NCI-H345 treated with DMSO at 0.1 percent for 48 hours (cell line): ENCODE measurements around the gene MMP7.

ENCODE experiments used
- DNase-seq: peaks from one replicate; lab custom pipeline; 2025; ENCODE audit not compliant: unreplicated experiment; lab: John Stamatoyannopoulos, UW

Gene MMP7, protein sequence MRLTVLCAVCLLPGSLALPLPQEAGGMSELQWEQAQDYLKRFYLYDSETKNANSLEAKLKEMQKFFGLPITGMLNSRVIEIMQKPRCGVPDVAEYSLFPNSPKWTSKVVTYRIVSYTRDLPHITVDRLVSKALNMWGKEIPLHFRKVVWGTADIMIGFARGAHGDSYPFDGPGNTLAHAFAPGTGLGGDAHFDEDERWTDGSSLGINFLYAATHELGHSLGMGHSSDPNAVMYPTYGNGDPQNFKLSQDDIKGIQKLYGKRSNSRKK

DNA sequence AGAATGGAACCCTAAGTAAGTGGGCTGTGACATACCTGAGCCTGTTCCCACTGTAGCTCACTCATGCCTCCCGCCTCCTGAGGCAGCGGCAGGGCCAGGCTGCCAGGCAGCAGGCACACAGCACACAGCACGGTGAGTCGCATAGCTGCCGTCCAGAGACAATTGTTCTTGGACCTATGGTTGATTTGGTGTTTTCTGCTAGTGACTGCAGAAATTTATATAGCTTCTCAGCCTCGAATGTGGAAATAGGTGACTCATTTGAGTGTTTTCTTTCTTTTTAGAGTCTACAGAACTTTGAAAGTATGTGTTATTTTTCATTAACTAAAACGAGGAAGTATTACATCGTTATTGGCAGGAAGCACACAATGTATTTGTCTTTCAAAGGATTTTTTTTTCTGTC, at the start of gene MMP7:
TSS of gene MMP7 (minus strand) at position 190 of the 400 bp plus-strand sequence. CDS start at position 143, 47 bp downstream.
- DNase-seq = no peak

DNA sequence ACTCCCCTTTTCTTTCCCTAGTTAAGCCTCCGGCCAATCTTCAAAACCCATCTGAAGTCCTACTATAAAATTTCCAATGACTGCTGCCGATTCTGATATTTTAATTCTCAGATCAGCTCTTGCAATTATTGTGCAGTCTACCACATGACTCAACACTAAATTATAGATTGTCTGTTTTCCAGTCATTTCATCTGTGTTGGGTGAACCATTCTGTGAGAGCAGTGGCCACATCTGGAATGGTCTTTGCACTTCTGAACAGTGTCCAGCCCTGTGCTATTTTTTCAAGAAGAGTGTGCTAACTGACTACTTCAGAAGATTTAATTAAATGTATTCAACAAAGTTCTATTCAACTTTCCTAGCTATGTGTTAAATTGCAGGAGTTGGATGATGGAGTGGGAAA, 47.2 kb upstream of the MMP7 start:
- DNase-seq = no peak

DNA sequence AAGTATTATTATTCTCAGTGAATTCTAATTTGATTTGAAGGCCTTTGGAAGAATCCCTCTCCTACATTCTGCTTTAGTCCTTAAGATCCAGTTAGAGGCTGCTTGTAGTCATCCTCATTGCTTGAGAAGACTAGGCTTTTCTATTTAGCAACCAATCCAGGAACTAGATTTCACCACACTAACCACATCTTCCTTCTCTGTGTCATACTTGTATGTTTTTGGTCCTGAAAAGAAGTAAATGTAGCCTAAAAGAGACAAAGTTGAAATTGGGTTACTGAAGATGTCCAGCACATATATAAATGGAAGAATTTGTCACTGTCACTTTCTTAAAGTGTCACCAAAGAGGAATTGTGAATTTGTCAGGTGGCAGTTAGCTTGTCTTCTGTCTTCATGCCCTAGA, 46.6 kb upstream of the MMP7 start:
- no peak for DNase-seq

DNA sequence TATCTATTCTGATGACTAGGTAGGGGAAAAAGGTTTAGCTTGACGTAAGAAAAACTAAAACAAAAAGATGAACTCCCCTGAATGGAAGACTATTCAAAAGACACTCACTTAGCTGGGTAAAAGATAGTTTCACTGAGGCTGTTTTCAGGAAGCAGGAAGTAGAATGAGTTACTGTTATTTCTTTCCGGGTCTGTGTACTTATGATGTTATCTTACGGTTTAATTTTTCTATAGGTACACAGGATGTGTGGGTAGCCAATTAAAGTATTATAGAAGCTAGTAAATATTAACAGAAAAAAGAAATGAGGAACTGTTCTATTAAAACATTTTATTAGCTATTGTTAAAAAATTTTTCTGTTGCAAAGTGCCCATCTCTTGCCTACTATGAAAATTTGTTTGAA, 45.8 kb upstream of the MMP7 start:
- no peak for DNase-seq

DNA sequence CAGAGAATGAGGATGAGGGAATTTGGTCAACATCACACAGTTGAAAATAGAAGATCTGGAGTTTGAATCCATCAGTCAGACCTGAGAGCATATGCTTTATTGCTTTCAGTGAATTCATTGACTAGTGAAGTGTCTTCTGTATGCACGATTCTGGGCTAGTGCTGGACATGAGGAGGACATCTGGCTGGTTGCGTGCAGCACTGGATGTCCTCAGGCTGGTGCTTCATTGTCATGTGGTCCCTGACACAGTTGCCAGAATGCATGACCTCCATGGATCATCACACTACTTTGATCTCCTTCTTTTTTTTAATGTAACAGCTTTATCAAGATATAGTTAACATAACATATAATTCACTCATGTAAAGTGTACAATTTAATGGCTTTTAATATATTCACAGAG, 44.5 kb upstream of the MMP7 start:
- no peak for DNase-seq

DNA sequence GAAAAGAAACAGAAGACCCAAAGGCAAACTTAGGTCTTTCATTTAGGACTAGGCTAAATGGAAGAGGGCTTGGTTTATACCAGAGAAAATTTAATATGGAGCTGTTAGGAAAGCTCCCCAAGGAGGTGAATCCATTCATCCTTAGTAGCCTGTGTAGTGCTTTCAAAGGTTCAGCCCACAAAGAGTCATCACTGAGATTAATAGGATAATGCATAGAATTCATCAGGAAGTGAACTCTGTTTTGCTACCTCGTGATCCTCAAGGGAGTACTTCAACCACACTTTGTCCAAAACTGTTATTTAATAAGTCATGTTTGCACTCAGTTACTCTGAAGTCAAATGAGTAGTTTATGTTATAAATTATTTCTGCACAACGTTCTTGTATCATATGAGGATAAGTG, 43.3 kb upstream of the MMP7 start:
- no peak for DNase-seq

DNA sequence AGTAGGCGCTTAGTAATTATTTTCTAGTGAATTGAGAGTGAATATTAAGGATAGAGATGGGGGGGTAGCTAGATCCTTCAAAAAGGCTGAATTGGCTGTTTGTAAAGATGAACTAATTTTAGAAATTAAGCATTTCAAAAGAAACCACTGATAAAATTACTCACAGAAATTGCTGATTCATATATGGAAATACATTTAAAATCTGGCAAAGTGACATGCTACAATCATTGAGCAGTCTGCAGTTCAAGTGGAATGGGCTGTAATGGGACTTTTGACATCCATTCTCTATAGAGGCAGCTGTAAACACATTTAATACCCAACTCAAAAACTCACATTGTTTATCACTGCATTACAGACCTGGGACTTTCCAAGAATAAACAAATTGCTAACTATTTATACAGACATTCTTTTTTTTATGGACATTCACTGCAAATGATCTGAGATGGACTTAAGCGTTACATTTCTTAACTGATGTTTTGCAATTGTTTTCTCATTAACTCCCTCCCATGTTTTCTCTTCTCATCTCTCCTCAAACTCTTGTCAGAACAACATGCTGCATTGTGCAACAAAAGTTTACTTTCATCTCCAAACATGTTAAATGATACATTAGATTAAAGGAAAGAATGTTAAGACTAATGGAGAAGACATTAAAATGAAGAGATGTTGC, 42.1 kb upstream of the MMP7 start:
- DNase-seq = no peak

DNA sequence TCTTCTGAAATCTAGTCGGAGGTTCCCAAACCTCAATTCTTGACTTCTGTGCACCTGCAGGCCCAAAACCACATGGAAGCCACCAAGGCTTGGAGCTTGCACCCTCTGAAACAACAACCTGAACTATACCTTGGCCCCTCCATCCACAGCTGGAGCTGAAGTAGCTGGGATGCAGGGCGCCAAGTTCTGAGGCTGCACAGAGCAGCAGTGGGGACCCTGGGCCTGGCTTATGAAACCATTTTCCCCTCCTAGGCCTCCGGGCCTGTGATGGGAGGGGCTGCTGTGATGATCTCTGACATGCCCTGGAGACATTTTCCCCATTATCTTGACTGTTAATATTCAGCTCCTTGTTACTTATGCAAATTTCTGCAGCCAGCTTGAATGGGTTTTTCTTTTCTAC, 38.3 kb upstream of the MMP7 start:
- no peak for DNase-seq

DNA sequence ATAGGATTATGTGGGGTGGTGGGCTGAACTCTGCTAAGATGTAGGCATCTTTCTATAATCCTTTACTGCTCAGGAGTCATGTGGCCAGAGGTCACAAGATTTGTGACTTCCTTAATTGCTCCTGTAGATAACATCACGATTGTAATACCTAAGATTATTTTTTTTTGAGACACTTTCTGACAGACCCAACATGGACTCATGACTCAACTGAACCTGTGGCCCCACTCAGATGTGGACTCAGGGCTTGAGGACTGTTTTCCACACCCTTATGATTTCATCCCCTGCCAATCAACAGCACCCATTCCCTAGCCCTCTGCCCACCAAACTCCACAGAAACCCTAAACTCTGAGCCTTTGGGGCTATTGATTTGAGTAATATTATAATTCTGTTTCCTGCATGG, 35.6 kb upstream of the MMP7 start:
- DNase-seq = no peak

DNA sequence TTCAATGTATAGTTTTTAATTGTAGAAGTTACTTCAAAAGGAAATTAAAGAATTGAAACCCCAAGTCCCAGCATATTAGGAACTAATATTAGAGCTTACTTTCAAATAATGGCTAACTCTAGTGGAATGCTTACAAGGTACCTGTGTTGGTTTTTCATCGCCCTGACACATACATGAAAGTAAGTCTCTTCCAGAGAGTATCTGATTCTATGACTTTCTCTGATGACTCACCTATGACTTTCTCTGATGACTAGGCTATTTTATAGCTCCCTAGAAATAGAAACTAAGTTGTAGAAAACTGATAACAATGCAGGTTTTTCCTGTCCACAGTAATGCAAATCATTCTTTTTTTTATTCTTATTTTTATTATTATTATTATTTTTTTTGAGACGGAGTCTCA, 33.6 kb upstream of the MMP7 start:
- DNase-seq = no peak

DNA sequence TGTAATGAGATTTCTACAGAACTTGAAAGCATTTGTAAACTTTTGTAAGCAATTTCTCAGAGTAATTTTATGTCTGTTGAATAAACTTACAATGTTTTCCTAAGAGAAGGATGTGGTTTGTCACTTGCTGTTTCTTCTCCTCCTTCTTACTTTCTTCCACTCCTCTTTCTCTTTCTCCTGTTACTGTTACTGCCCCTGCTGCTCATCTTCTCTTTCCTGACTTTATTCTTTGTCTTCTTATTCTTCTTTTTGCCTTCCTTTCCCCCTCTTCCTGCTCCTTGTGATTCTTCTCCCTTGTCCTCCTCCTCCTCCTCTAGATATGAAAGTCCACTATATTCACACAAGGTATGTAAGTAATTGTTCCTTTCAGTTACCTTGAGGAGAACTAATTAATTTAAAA, 31.1 kb upstream of the MMP7 start:
- no peak for DNase-seq

DNA sequence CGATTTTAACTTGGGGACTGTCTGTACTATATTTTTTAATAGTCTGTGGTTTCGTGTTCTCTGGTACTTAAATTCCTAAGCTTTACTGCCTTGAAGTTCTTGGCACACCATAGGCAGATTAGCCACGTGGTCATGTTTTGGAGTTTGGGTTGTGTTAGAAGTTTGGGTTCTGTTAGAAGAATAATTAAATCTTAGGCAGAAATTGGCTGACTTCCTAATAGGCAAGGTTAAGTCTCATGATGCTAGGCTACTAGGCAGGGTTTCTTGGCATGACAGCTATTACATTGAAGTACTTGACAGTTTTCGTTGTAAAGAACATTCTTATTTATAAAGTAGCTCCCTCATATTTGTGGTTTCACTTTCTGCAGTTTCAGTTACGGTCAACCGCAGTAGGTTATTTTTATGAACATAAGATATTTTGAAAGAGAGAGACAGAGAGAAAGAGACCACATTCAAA, 30.0 kb upstream of the MMP7 start:
- DNase-seq = no peak

DNA sequence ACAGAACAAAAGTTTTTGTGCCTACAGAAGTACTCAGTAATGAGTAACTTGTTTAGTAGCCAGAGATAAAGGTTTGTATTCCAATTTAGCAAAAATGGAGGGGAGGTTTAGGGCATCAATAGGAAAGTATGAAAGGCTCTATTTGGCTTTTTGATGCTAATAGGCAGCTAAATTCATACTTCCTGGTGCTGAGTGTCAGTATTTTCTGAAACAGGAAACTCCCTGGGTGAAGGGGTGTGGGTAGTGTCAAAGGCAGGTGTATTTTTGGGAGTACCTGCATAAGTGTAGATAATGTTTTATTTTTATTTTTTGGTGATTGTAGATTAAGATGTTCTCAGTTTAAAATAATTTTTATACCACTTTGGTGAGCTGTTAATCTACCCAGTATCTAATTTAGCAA, 29.3 kb upstream of the MMP7 start:
- no peak for DNase-seq

DNA sequence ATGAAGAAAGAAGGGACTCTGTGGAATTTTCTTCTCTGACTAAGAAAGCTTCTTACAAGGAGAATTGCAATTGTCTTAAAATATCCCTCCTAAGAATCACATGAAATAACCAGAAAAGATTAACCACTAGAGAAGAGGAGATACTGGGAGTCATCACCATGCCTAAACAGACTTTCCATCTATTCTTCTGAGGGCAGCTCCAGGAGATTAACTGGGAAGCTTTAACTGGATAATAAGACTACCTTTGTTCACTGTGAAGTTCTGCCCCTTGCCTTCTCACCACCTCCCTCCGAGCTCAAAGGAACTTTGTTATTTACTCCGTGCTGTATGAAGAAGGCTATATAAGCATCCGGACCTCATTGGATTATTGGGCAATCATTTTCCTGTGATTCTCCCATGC, 24.5 kb upstream of the MMP7 start:
- no peak for DNase-seq

DNA sequence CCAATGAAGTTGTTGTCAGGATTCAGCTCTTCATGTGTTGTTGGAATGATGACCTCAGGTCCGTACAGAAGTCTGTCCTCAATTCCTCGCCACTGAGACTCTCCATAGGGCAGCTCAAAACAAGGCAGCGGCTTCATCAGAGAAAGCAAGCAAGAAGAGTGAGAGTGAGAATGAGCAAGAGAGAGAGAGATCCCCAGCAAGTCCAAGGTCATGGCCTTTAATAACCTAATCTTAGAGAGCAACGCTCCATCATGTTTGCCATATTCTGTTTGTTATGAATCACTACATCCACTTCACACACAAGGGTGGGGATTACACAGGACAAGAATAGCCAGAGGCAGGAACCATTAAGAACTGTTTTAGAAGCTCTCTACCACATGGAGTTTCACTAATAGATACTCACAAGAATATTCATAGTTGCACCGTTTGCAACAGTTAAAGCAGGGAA, 23.3 kb upstream of the MMP7 start:
- DNase-seq = no peak

DNA sequence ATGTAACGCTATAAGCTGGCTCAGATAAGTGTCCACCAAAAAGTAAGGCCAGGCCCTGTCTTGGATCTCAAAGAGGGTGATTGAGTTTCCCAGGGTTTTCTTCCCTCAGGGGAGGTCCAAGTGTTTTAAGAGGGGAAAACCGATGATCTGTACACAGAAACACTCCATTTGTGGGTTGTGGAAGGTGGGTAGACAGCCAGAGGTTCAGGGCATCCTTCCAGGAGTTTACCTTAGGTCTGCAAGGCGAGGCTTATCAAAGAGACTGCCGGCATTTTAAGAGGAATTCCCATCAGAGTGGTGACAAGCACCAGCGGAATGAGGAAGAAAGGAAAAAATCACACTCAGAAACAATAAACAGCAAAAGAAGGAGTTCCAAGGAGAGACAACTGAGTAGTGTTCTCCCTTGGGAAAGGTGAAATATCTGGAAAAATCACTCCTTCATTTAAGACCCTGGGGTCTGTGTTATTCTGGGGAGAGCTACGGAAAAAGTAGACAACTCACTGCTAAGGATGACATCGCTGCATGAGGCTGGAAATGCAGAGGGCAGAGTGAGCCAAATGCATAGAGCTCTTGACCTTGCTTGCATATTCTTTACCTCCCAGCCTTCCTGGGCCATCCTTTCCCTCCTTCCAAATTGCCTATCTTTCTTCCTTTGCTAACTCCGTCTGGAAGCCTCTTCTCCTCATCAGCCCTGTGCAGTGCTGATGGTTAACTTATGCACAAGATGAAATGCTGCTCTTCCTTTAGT, 22.1 kb upstream of the MMP7 start:
- DNase-seq = no peak

DNA sequence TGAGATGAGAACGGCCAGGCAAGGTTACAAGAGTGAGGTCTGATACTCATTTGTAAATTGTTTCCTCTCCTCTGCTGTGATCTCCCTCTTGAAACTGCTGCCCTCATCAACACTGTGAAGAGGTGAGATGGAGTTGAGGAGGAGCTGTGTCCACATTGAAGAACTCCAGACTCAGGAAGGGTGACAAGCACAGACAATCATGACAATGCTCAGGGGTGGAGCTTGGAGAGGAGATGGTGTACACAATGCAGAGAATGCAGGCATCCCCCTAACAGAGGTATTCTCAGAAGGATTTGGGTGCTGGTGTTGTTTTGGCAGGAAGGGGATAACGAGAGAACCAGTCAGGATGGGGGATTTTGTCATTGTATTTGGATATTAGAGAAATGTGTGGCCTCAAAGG, 21.5 kb upstream of the MMP7 start:
- no peak for DNase-seq

DNA sequence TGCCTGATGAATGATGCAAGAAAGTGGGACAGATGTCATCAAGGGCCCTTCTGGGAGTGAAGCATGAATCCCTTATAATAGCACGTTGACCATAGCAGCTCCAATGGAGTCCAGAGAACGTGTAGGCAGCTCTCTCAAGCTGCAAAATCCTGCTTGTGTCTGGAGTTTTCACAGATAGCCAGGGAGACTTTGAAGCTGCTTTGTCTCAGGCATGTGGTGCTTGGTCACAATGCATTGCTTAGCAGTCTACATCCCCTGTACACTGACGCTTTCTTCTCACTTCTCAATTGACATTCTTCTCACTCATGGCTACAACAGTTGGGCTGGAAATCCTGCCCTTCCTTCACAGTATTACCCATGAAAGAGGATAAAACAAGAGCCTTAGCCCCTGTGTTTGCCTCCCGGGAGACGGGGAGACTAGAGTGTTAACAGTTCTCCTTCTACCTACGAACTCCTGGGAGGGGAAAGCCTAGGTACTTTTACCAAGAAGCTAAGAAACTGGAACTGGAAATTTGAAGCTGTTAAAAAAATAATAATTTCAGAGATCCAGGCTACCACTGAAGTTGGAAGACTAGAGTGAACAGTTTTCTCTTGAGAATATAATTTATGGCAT, 20.7 kb upstream of the MMP7 start:
- no peak for DNase-seq

DNA sequence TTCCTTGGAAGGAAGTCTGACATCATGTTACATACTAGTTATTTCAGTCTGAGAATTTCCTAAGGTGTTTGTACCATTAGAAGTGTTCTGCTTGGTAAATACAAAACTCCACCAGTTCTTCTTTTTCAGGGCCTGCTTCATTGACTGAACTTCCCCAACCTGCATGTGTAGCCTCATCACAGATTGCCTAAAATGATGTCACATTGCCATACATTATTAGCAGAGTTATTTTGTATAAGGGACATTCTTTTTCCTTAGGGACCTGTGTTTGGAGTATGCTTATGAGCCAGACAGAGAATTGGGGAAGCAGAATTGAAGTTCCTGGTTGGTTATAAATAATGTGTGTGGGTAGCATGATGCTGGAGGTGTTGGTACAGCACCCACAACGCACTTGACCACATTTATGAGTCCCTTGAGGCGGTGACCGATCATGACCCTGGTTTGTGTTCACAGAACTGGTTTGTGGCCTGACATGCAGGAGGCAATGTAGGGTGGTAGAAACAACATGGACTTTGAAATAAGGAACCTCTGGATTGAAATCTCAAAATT, 16.4 kb upstream of the MMP7 start:
- no peak for DNase-seq

DNA sequence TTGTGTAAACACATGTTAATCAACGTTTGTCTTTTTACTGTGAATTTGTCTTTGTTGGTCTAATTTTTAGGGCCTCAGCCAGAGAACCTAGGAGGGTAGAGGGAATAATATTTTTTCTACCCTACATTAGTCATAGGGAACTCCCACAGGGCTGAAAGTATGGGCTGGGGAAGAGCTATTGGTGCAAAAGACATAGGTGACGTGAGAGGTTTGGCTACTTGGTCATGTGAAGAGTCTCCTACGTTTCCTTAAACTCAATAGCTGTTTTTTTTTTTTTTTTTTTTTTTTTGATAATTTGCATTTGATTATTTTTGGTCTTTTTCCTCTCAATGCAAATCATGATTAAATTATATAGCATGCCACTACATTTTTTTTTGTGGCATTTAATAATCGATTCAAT, 15.9 kb upstream of the MMP7 start:
- no peak for DNase-seq

DNA sequence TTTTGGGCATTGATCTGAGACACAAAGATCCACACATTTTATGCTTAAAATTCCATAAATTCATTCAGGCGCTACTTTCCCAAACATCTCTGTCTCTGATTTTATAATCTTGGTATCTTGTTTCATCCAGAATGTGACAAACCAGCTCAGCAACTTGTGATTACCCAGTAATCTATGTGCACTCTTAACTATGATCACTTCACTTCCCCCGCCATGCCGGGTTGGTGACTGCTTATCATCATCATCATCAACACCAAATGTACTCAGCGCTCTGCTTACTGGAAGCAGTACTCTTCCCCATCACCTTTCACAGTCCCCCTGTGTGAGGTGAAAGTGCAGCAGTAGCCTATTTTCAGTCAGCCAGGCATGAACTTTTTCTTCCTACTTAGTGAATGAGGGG, 15.2 kb upstream of the MMP7 start:
- no peak for DNase-seq
